NCI-H748 treated with DMSO at 0.1 percent for 48 hours (cell line): ENCODE results near the gene DYDC2.
"Not testable (repeated sequence)": the region's sequence is repeated elsewhere in the genome, so short reads cannot be mapped to it uniquely, and the experiment has no call there.

Source experiments
- DNase-seq: peaks from one replicate; lab custom pipeline; 2025; lab: John Stamatoyannopoulos, UW

Gene DYDC2

DNA sequence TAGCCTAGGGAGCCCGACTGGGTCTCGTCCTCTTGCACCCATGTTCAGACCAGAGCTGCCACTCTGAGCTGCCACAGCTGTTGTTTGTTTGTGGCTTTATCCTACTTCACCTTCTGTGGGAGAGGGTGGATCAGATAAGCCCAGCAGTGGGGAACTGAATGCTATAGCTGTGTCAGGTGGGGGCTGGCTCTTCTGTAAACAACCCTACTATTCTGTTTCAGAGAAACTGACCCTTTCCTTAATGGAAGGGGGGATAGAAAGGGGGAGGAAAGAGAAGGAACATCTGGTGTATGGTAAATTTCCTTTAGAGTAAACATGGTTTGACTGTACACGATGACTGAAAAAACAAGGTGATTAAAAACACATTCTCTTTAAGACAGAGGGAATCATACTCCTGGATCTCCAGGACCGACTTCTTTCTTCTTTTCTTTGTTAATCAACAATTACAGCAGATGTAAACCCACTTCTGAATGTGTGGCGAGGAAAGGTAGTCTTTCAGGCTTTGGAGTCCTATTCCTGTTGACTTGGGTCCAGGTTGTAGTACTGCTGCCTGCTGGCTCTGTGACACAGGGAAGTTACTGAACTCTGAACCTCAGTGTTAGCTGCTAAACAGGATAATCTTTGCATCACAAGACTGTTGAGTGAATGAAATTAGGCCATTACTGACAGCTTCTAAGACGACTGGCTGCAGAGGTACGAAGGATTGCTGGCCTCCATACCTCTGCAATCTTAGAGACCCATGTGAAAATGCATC, 57.7 kb downstream of the DYDC2 start:
- peak; percentile 39 for DNase-seq

DNA sequence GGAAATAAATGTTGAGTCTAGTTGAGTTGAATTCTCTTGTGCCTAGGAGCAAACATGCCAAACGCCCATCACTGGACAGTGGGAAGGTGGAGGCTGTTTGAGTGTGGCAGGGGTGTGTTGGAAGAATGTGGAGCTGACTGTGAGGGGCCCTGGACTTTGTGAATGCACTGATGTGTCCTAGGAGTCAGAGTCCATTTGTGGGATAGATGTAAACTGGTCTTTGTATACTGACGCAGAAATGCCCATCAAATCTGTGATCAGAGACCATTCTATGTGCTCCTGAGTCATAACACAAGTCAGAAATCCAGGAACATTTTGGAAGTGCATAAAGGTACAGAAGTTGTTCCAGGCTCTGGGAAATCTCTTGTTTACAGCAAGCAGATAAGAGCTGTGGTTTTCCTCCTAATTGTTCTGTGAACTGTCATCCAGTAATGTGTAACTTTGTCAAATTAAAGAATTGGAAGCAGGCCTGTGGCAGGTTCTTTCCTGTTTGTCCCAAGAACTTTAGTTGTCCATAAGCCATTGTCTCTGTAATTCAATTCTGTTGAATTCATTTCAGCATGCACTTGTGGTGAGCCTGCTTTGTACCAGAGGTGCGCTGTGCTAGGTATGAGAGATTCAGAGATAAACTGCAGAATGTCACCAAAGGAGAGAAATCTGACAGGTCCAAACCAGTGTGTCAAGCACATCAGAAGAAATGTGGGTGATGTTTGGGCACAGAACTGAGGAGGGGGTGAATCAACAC, 59.3 kb downstream of the DYDC2 start:
- DNase-seq = no peak

DNA sequence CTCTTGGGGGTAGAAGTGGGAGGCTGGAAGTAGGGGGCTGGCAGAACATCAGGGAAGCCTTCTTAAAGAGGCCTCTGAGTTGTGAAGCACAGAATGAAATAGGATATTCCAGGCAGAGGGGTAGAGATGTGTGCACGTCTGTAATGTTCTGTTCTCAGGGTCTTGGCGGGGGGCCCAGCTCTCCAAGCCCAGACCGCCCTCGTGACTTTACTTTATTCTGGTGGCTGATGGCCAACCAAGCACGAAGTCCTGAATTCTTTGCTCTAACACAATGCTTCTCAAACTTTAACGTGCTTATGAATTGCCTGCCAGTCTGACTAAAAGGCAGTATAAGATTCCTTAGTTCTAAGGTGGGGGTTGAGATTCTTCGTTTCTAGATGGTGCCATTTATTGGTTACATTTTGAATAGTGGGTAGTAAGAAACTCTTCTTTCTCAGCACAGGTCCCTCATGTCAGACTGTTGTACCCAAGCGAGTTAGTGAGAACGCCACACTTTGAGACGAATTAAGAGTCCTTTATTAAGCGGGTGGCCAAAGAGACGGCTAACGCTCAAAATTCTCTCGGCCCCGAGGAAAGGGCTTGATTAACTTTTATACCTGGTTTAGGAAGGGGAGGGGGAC, 60.0 kb downstream of the DYDC2 start:
- DNase-seq = no peak

DNA sequence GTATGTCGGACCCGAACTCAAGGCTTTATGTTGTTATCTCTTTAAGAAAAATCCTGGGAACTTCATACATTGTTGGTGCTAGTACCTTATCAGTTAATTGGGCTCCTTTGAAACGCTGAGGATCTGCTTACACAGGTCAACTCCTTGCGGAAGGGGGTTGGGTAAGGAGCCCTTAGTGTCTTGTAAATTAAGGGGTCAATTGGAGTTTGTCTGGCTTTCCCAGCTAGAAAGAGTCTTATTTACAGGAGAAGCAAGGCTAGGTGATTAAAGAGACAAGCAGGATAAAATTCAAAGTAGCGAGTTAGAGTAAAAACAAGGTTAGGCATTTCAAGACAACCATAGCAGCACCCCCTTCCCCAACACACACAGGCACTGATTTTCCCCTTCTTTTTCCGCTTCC, 60.7 kb downstream of the DYDC2 start:
- DNase-seq = not testable (repeated sequence)
